Measurements from ENCODE around the gene AGRN.
"Not testable (repeated sequence)": the region's sequence is repeated elsewhere in the genome, so short reads cannot be mapped to it uniquely, and the experiment has no call there.

DNA sequence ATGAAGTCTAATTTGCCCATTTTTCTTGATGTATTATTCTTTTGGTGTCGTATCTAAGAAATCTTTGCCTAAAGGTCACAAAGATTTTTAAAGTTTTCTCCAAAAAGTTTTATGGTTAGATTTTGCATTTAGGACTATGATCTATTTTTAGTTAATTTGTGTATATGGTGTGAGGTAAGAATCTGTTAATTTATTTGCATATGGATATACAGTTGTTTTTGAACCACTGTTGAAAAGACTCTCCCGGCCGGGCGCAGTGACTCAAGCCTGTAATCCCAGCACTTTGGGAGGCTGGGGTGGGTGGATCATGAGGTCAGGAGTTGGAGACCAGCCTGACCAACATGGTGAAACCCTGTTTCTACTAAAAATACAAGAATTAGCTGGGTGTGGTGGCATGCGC, 31.9 kb upstream of the AGRN start:
- TF ChIP-seq, protein P1, sequence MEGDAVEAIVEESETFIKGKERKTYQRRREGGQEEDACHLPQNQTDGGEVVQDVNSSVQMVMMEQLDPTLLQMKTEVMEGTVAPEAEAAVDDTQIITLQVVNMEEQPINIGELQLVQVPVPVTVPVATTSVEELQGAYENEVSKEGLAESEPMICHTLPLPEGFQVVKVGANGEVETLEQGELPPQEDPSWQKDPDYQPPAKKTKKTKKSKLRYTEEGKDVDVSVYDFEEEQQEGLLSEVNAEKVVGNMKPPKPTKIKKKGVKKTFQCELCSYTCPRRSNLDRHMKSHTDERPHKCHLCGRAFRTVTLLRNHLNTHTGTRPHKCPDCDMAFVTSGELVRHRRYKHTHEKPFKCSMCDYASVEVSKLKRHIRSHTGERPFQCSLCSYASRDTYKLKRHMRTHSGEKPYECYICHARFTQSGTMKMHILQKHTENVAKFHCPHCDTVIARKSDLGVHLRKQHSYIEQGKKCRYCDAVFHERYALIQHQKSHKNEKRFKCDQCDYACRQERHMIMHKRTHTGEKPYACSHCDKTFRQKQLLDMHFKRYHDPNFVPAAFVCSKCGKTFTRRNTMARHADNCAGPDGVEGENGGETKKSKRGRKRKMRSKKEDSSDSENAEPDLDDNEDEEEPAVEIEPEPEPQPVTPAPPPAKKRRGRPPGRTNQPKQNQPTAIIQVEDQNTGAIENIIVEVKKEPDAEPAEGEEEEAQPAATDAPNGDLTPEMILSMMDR (IDR thresholded peaks at IDR 0.05): not testable (repeated sequence)
- TF ChIP-seq POLR2A (IDR thresholded peaks at IDR 0.05; ENCODE audit: low read depth); EP300 (IDR thresholded peaks at IDR 0.05); POLR2AphosphoS5 (IDR thresholded peaks at IDR 0.05): not testable (repeated sequence)

Measured in esophagus muscularis mucosa (tissue), 4 donors.